ENCODE results near the gene CACNA1C.

GRCh38 chr12:2466211-2466610 is 413.4 kb downstream of the CACNA1C start:
- TF ChIP-seq CTCF (IDR thresholded peaks at IDR 0.05) = no peak
- TF ChIP-seq POLR2A (IDR thresholded peaks at IDR 0.05) = no peak

All from tibial nerve (tissue), 3 donors.